Kidney (tissue), 14 donors: ENCODE results near the gene SLCO3A1. TPM values are rescaled to one million over a fixed set of nuclear protein-coding genes. Genes with fewer than 3 reads are reported as not detected.

Source experiments
- DNase-seq, 5 donors: peaks; one replicate each; pipeline ENCODE4 v3.0.0-alpha.2; 2013 to 2020
- FAIRE-seq: peaks from 2 replicates; lab custom pipeline; 2012; peaks lifted over from hg19 to GRCh38; lab: Jason Lieb, UNC
- H3K27ac ChIP-seq, 2 donors: one replicate each; pipeline ENCODE4 v1.7.0; 2013; ENCODE audit warnings: low read depth in 2 of 2, low read length in 2 of 2, inconsistent platforms in 1 of 2
- H3K27me3 ChIP-seq: one replicate; pipeline ENCODE4 v1.7.1; 2013; ENCODE audit warnings: low read length, inconsistent platforms; ENCODE audit not compliant: control insufficient read depth, insufficient read depth
- H3K36me3 ChIP-seq, 3 donors: one replicate each; pipeline versions ENCODE4 v1.7.0 to v1.7.1; 2013; ENCODE audit warnings: low read length in 3 of 3, control low read depth in 1 of 3, inconsistent platforms in 1 of 3; ENCODE audit not compliant: insufficient read depth in 3 of 3, control insufficient read depth in 2 of 3
- H3K4me1 ChIP-seq, 3 donors: one replicate each; pipeline versions ENCODE4 v1.7.0 to v1.7.1; 2013; ENCODE audit warnings: low read length in 3 of 3, inconsistent platforms in 1 of 3, low read depth in 1 of 3; ENCODE audit not compliant: control insufficient read depth in 2 of 3, insufficient read depth in 2 of 3
- H3K4me3 ChIP-seq, 3 donors: one replicate each; pipeline versions ENCODE4 v1.7.0 to v1.8.1; 2013; ENCODE audit warnings: low read length in 3 of 3, control low read depth in 1 of 3, inconsistent platforms in 1 of 3
- H3K9ac ChIP-seq, 3 donors: one replicate each; pipeline versions ENCODE4 v1.7.0 to v1.7.1; 2013; ENCODE audit warnings: low read length in 3 of 3, control low read depth in 1 of 3, inconsistent platforms in 1 of 3
- H3K9me3 ChIP-seq, 3 donors: one replicate each; pipeline versions ENCODE4 v1.7.0 to v1.7.1; 2013; ENCODE audit warnings: low read length in 3 of 3, control low read depth in 1 of 3, inconsistent platforms in 1 of 3; ENCODE audit not compliant: control insufficient read depth in 2 of 3, insufficient read depth in 1 of 3
- CTCF ChIP-seq: IDR thresholded peaks from 3 replicates; pipeline ENCODE4 v1.5.1; 2012; ENCODE audit warnings: mild to moderate bottlenecking, moderate library complexity, borderline replicate concordance; ENCODE audit not compliant: insufficient read depth; ENCODE audit errors: extremely low read depth
- intact Hi-C: fragments of 100-400 bp; cut with DNase I; formaldehyde crosslinking; loops from one replicate; pipeline ENCODE4 v1.11.1; 2022
- polyA plus RNA-seq: library from polyadenylated mRNA; stranded (reverse); fragments of 350-450 nt; fragmentation: Illumina TruSeq; extraction: RNeasy Lipid Tissue Mini Kit (QIAGEN cat#74804); gene quantifications from one replicate; pipeline ENCODE4 v1.2.3, GENCODE V29; 2014; ENCODE audit warnings: low read depth, low replicate concordance; ENCODE audit not compliant: insufficient read depth
- total RNA-seq: library from RNA; stranded (reverse); fragmentation: NEBNext Ultra II Directional; extraction: Animal tissue kit (Norgen Biotek cat#: 25700); gene quantifications from one replicate; pipeline ENCODE4 v1.2.1, GENCODE V29; 2021
- donor health status: control.
- donor health status: control.
- donor health status: control.
- donor health status: control.
- donor health status: control.
- donor health status: DM: yes; HTN: yes; CAD: no.
- donor health status: Normal renal cell carcinoma (clear cell type).

The SLCO3A1 gene
- total and polyA plus RNA-seq, 2 donors from 2014 or later = 12.8 to 59.4 TPM

- Histone ChIP-seq H3K27me3 (no peaks in the 10 kb centered on the region), H3K9ac (no peak overlapping the region), H3K4me1 (peaks cover 0 to 4% (median 0%) of the 10 kb centered on the region in 3 donors), H3K27ac (no peak overlapping the region), H3K9me3 (no peaks in the 10 kb centered on the region), H3K4me3 (no peak overlapping the region), H3K36me3 (no peaks in the 10 kb centered on the region)
- FAIRE-seq (no peak), DNase-seq (peak in 1 of 5 donors; percentile 82)
- intact Hi-C loops = no loop called here
- no peak for TF ChIP-seq CTCF
These were observed 116.6 kb downstream of the SLCO3A1 start for GRCh38 chr15:91970142-91970541.

- FAIRE-seq (no peak), DNase-seq (no peak)
- Histone ChIP-seq H3K4me1 (peaks cover 0 to 2% (median 0%) of the 10 kb centered on the region in 3 donors), H3K9ac (no peak overlapping the region), H3K9me3 (no peaks in the 10 kb centered on the region), H3K27me3 (no peaks in the 10 kb centered on the region), H3K27ac (no peak overlapping the region), H3K36me3 (no peaks in the 10 kb centered on the region), H3K4me3 (no peak overlapping the region)
- TF ChIP-seq CTCF = no peak
- intact Hi-C loops = no loop called here
These were observed 120.0 kb downstream of the SLCO3A1 start for GRCh38 chr15:91973481-91973880.

- Histone ChIP-seq H3K9me3 (no peaks in the 10 kb centered on the region), H3K4me1 (peaks cover 0 to 2% (median 0%) of the 10 kb centered on the region in 3 donors), H3K4me3 (no peak overlapping the region), H3K36me3 (no peaks in the 10 kb centered on the region), H3K27ac (no peak overlapping the region), H3K9ac (no peak overlapping the region), H3K27me3 (no peaks in the 10 kb centered on the region)
- DNase-seq = peak in 2 of 5 donors; percentile 11 to 81
- intact Hi-C loops = no loop called here
- no peak for TF ChIP-seq CTCF
- no peak for FAIRE-seq
These were observed 120.8 kb downstream of the SLCO3A1 start for GRCh38 chr15:91974321-91974720.
